Measurements from ENCODE around the gene KCNAB1. TPM values are rescaled to one million over a fixed set of nuclear protein-coding genes. Genes with fewer than 3 reads are reported as not detected.

KCNAB1 gene
- total RNA-seq, 1 experiment from 2014 or later, result not detected

- POLR2A ChIA-PET (ENCODE audit: unreplicated experiment), result no interaction called here
- H3K9me2 ChIP-seq (replicated peaks; ENCODE audit: low read length), result no peaks in the 10 kb centered on the region
- no peaks in the 10 kb centered on the region for H3K4me1 ChIP-seq (ENCODE audit: insufficient read depth, low read length)
- ATAC-seq (no peak), DNase-seq (no peak)
- peaks cover 82% of the 10 kb centered on the region for H3K27me3 ChIP-seq (ENCODE audit: low read length)
- H3K27ac ChIP-seq (ENCODE audit: low read length), result no peak overlapping the region
- intact Hi-C loops (cut with micrococcal nuclease), result no loop called here
- no peak overlapping the region for H3K4me3 ChIP-seq (ENCODE audit: low read length)
- H3K9ac ChIP-seq (ENCODE audit: low read length), result no peak overlapping the region
- H3K4me2 ChIP-seq (ENCODE audit: low read length), result no peak overlapping the region
- CTCF ChIA-PET, result no interaction called here
- H3K36me3 ChIP-seq (ENCODE audit: low read depth, low read length), result no peaks in the 10 kb centered on the region
- no peaks in the 10 kb centered on the region for H3K79me2 ChIP-seq (ENCODE audit: low read length)
- no TSS peak for BruUV-seq (replicated peaks)
- TF ChIP-seq CTCF (conservative IDR thresholded peaks at IDR 0.05; ENCODE audit: low read depth, low read length) (no peak), EZH2 (IDR thresholded peaks at IDR 0.05; ENCODE audit: low read length, unreplicated experiment) (no peak), EZH2phosphoT487 (IDR thresholded peaks at IDR 0.05; ENCODE audit: borderline replicate concordance, low read length) (no peak)
- H4K20me1 ChIP-seq (ENCODE audit: low read length), result no peaks in the 10 kb centered on the region
- H3F3A ChIP-seq (ENCODE audit: low read length, unreplicated experiment), result no peaks in the 10 kb centered on the region
- no peak overlapping the region for H2AFZ ChIP-seq (ENCODE audit: low read length)
- no peaks in the 10 kb centered on the region for H3K9me3 ChIP-seq (ENCODE audit: low read length)
These were observed 283.8 kb downstream of the KCNAB1 start for GRCh38 chr3:156404217-156404616.

GRCh38 chr3:156406393-156406792 is 286.0 kb downstream of the KCNAB1 start:
- POLR2A ChIA-PET (ENCODE audit: unreplicated experiment), result interaction anchor here (0.6 kb wide), 1 partner anchor 11 kb away, joined by 3 read pairs; no protein-coding TSS in a partner anchor
- Histone ChIP-seq H3K27ac (ENCODE audit: low read length) (no peak overlapping the region), H3F3A (ENCODE audit: low read length, unreplicated experiment) (no peaks in the 10 kb centered on the region), H3K9me2 (replicated peaks; ENCODE audit: low read length) (no peaks in the 10 kb centered on the region), H4K20me1 (ENCODE audit: low read length) (no peaks in the 10 kb centered on the region), H3K9ac (ENCODE audit: low read length) (no peak overlapping the region), H3K9me3 (ENCODE audit: low read length) (no peaks in the 10 kb centered on the region), H3K4me2 (ENCODE audit: low read length) (no peak overlapping the region), H3K4me1 (ENCODE audit: insufficient read depth, low read length) (no peaks in the 10 kb centered on the region), H3K4me3 (ENCODE audit: low read length) (no peak overlapping the region), H2AFZ (ENCODE audit: low read length) (no peak overlapping the region), H3K27me3 (ENCODE audit: low read length) (peaks cover 78% of the 10 kb centered on the region), H3K36me3 (ENCODE audit: low read depth, low read length) (no peaks in the 10 kb centered on the region), H3K79me2 (ENCODE audit: low read length) (no peaks in the 10 kb centered on the region)
- ATAC-seq, result no peak
- no TSS peak for BruUV-seq (replicated peaks)
- no peak for DNase-seq
- TF ChIP-seq EZH2phosphoT487 (IDR thresholded peaks at IDR 0.05; ENCODE audit: borderline replicate concordance, low read length) (no peak), CTCF (conservative IDR thresholded peaks at IDR 0.05; ENCODE audit: low read depth, low read length) (no peak), EZH2 (IDR thresholded peaks at IDR 0.05; ENCODE audit: low read length, unreplicated experiment) (no peak)
- intact Hi-C loops (cut with micrococcal nuclease), result no loop called here
- CTCF ChIA-PET, result no interaction called here

GRCh38 chr3:156407617-156408225 is 287.3 kb downstream of the KCNAB1 start:
- H3K27me3 ChIP-seq (ENCODE audit: low read length), result peaks cover 64% of the 10 kb centered on the region
- H3K36me3 ChIP-seq (ENCODE audit: low read depth, low read length), result no peaks in the 10 kb centered on the region
- DNase-seq (no peak), ATAC-seq (no peak)
- BruUV-seq (replicated peaks), result no TSS peak
- no peaks in the 10 kb centered on the region for H3F3A ChIP-seq (ENCODE audit: low read length, unreplicated experiment)
- no peak overlapping the region for H3K4me2 ChIP-seq (ENCODE audit: low read length)
- H4K20me1 ChIP-seq (ENCODE audit: low read length), result no peaks in the 10 kb centered on the region
- no peak for TF ChIP-seq EZH2phosphoT487 (IDR thresholded peaks at IDR 0.05; ENCODE audit: borderline replicate concordance, low read length)
- TF ChIP-seq CTCF (conservative IDR thresholded peaks at IDR 0.05; ENCODE audit: low read depth, low read length), result no peak
- TF ChIP-seq EZH2 (IDR thresholded peaks at IDR 0.05; ENCODE audit: low read length, unreplicated experiment), result no peak
- H3K4me1 ChIP-seq (ENCODE audit: insufficient read depth, low read length), result no peaks in the 10 kb centered on the region
- no peak overlapping the region for H3K9ac ChIP-seq (ENCODE audit: low read length)
- H3K9me3 ChIP-seq (ENCODE audit: low read length), result no peaks in the 10 kb centered on the region
- no peaks in the 10 kb centered on the region for H3K9me2 ChIP-seq (replicated peaks; ENCODE audit: low read length)
- ChIA-PET POLR2A (ENCODE audit: unreplicated experiment) (no interaction called here), CTCF (no interaction called here)
- no peak overlapping the region for H2AFZ ChIP-seq (ENCODE audit: low read length)
- no peak overlapping the region for H3K4me3 ChIP-seq (ENCODE audit: low read length)
- intact Hi-C loops (cut with micrococcal nuclease), result no loop called here
- H3K79me2 ChIP-seq (ENCODE audit: low read length), result no peaks in the 10 kb centered on the region
- H3K27ac ChIP-seq (ENCODE audit: low read length), result no peak overlapping the region

All from PC-3 (cell line).